Transverse colon (tissue), 4 donors: ENCODE data around the gene NES. TPM values are rescaled to one million over a fixed set of nuclear protein-coding genes. Genes with fewer than 3 reads are reported as not detected.
A peak's percentile ranks its signal among the peaks of the same experiment; 100 is the strongest.

Experiments
- DNase-seq: peaks from one replicate; pipeline ENCODE4 v3.0.0-alpha.2; 2019
- H3K27ac ChIP-seq, 4 donors: fragments of 200-600 bp; sonication (generic); 2 replicates each; pipeline ENCODE4 v1.5.1; 2016 to 2018; ENCODE audit warnings: inconsistent platforms in 4 of 4
- H3K27me3 ChIP-seq: fragments of 200-600 bp; sonication (generic); 2 replicates; pipeline ENCODE4 v1.5.1; 2017; ENCODE audit warnings: inconsistent platforms
- H3K36me3 ChIP-seq, 4 donors: fragments of 200-600 bp; sonication (generic); 2 replicates each; pipeline ENCODE4 v1.5.1; 2017 to 2019; ENCODE audit warnings: inconsistent platforms in 4 of 4
- H3K4me1 ChIP-seq, 4 donors: fragments of 200-600 bp; sonication (generic); 2 replicates each; pipeline ENCODE4 v1.5.1; 2017 to 2020; ENCODE audit warnings: inconsistent platforms in 4 of 4
- H3K4me3 ChIP-seq, 4 donors: fragments of 200-600 bp; sonication (generic); 1 replicate in 1 of 4; 2 replicates in 3 of 4; pipeline versions ENCODE4 v1.5.1 to v1.6.1; 2017 to 2019; ENCODE audit warnings: inconsistent platforms in 4 of 4
- H3K9me3 ChIP-seq, 2 donors: fragments of 200-600 bp; sonication (generic); 2 replicates each; pipeline ENCODE4 v1.5.1; 2017 to 2019; ENCODE audit warnings: inconsistent platforms in 2 of 2
- EP300 ChIP-seq: sonication (generic); formaldehyde crosslinking; IDR thresholded peaks from one replicate; pipeline ENCODE4 v1.6.1; 2017; ENCODE audit warnings: antibody characterized with exemption, low read depth
- POLR2A ChIP-seq: fragments of 450-650 bp; IDR thresholded peaks from one replicate; pipeline ENCODE4 v1.6.1; 2016; ENCODE audit warnings: antibody characterized with exemption, mild to moderate bottlenecking, moderate library complexity
- POLR2AphosphoS5 ChIP-seq, 3 donors: sonication (generic); formaldehyde crosslinking; IDR thresholded peaks; one replicate each; pipeline ENCODE4 v1.6.1; 2016; ENCODE audit warnings: antibody characterized with exemption in 3 of 3
- WGBS, 2 donors: methylation state at CpG; one replicate each; pipeline ENCODE4 v1.1.5; 2018; ENCODE audit warnings: low coverage in 1 of 2; 5-methylcytosine and 5-hydroxymethylcytosine counted together
- in situ Hi-C, 4 donors: fragments of 200-750 bp; cut with MboI; loops; one replicate each; pipeline versions ENCODE4 v1.15.0 to v1.15.1; 2017; ENCODE audit warnings: low sequenced_read_pairs in 3 of 4, low pct_ligation_motif_present in 1 of 4, low pct_unique_long_range_greater_than_20kb in 1 of 4
- intact Hi-C: fragments of 100-400 bp; cut with DNase I; formaldehyde crosslinking; loops from one replicate; pipeline ENCODE4 v1.15.1; 2023; ENCODE audit warnings: low total_unique reads
- total RNA-seq, 4 donors: library from RNA; depleted of rRNA; stranded (reverse); fragments of >200 nt; gene quantifications; one replicate each; pipeline ENCODE4 v1.1.0, GENCODE V29; 2016
- TF ChIP-seq, protein P1 (sequence below), 5 experiments: fragments of 200-600 bp in 3 of 5; fragments of 450-650 bp in 2 of 5; sonication (generic) in 3 of 5; IDR thresholded peaks; 1 replicate in 2 of 5; 2 replicates in 3 of 5; pipeline ENCODE4 v1.5.1; 2016 to 2017; ENCODE audit warnings: antibody characterized with exemption in 5 of 5, inconsistent platforms in 3 of 5, mild to moderate bottlenecking in 2 of 5, moderate library complexity in 1 of 5

NES gene
- total RNA-seq, 4 donors from 2014 or later = 3.3 to 15.5 (median 5.5) TPM

DNA sequence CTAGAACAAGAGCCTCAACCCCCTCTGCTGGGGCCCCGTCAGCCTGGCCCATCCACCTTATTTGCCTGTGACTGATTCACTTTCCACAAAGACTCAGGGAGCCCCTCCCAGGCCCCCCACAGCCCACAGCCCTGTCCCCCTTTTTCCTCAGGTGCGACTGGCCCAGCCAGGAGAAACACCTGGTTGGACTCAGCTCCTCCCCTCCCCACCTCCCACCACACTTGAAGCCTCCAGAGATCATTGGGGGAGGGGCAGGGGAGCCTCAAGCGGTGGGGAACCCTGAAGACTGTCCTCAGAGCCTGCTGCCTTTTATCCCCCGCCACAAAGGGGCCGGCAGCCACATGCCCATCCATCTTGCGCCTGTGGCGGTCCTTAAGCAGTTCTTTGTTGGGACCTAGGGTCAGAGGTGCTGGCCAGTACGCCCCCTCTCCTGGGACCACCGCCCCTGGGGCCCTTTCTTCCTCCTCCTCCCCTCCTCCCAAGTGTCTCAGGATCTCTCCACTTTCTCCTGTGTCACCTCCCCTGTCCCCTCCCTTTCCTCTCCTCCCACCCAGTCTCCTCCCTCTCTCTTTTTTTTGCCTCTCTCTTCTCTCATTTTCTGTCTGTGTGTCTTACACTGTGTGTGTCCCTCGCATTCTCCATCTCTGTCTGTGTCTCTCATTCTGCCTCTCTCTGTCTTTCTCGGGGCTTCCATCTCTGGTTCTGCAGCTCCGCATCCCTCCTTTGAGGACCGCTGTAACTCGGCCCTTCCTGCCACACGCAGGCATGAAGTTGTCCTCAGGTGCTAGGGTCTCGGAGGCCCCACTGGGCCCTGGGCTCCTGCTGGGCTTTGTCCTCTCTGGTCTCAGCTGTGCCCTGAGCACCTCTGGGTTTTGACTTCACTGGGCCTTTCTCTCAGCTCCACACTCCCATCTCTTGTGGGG lies 16.0 kb upstream of the NES start:
- in situ Hi-C loops (loop anchor here in 2 of 4 donors (25.0 kb wide), 1 partner anchor 169 kb away; the partner anchor contains the start of genes INSRR (in 2 of the 2) and NTRK1 (in 2 of the 2)), intact Hi-C loops (loop anchor here (10.0 kb wide), 1 partner anchor 162 kb away; the partner anchor contains the start of gene INSRR)
- Histone ChIP-seq H3K36me3 (no peaks in the 10 kb centered on the region), H3K27me3 (peaks cover 58% of the 10 kb centered on the region), H3K4me1 (peaks cover 4 to 31% (median 12%) of the 10 kb centered on the region in 4 donors), H3K9me3 (no peaks in the 10 kb centered on the region), H3K27ac (no peak overlapping the region), H3K4me3 (no peak overlapping the region)
- WGBS, 2 donors = 20 to 63% methylated on average over 1 to 16 of the region's 16 CpGs
- peak; percentile 22 for DNase-seq
- TF ChIP-seq POLR2A (no peak), EP300 (no peak), POLR2AphosphoS5 (IDR thresholded peaks at IDR 0.05) (no peak)
- TF ChIP-seq, protein P1, sequence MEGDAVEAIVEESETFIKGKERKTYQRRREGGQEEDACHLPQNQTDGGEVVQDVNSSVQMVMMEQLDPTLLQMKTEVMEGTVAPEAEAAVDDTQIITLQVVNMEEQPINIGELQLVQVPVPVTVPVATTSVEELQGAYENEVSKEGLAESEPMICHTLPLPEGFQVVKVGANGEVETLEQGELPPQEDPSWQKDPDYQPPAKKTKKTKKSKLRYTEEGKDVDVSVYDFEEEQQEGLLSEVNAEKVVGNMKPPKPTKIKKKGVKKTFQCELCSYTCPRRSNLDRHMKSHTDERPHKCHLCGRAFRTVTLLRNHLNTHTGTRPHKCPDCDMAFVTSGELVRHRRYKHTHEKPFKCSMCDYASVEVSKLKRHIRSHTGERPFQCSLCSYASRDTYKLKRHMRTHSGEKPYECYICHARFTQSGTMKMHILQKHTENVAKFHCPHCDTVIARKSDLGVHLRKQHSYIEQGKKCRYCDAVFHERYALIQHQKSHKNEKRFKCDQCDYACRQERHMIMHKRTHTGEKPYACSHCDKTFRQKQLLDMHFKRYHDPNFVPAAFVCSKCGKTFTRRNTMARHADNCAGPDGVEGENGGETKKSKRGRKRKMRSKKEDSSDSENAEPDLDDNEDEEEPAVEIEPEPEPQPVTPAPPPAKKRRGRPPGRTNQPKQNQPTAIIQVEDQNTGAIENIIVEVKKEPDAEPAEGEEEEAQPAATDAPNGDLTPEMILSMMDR (IDR thresholded peaks at IDR 0.05) = no peak

DNA sequence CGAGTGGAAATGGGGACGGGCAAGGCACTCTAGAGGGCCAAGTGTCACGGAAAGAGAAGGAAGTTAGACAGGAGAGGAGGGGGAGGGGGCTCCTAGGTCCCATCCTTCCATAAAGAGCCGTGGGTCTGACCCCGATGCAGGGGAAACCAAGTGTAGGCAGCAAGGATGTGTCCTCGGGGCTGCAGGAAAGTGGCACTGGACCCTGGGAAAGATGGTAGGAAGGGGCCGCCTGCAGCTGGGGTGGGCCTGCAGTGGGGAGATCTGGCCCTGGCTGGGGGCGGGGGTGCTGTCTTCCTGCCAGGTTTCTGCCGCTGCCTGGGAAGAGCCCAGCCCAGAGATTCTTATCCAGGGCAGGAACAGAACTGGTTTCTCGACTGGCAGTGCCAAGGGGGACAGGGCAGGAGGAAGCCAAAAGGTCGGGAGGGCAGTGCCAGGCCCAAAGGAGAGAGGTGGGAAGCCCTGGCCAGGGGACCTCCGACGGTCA lies 15.3 kb upstream of the NES start:
- TF ChIP-seq EP300 (no peak), POLR2AphosphoS5 (IDR thresholded peaks at IDR 0.05) (no peak), POLR2A (no peak)
- TF ChIP-seq, protein P1 (IDR thresholded peaks at IDR 0.05) = no peak
- Histone ChIP-seq H3K4me3 (no peak overlapping the region), H3K27me3 (peaks cover 65% of the 10 kb centered on the region), H3K4me1 (peaks cover 4 to 31% (median 12%) of the 10 kb centered on the region in 4 donors), H3K9me3 (no peaks in the 10 kb centered on the region), H3K36me3 (no peaks in the 10 kb centered on the region), H3K27ac (no peak overlapping the region)
- no peak for DNase-seq
- in situ Hi-C loops = loop anchor here in 2 of 4 donors (25.0 kb wide), 1 partner anchor 170 kb away; the partner anchor contains the start of genes INSRR (in 2 of the 2) and NTRK1 (in 2 of the 2)
- intact Hi-C loops = loop anchor here (10.0 kb wide), 1 partner anchor 162 kb away; the partner anchor contains the start of gene INSRR
- WGBS, 2 donors = 8 to 12% methylated on average over 4 to 13 of the region's 13 CpGs

DNA sequence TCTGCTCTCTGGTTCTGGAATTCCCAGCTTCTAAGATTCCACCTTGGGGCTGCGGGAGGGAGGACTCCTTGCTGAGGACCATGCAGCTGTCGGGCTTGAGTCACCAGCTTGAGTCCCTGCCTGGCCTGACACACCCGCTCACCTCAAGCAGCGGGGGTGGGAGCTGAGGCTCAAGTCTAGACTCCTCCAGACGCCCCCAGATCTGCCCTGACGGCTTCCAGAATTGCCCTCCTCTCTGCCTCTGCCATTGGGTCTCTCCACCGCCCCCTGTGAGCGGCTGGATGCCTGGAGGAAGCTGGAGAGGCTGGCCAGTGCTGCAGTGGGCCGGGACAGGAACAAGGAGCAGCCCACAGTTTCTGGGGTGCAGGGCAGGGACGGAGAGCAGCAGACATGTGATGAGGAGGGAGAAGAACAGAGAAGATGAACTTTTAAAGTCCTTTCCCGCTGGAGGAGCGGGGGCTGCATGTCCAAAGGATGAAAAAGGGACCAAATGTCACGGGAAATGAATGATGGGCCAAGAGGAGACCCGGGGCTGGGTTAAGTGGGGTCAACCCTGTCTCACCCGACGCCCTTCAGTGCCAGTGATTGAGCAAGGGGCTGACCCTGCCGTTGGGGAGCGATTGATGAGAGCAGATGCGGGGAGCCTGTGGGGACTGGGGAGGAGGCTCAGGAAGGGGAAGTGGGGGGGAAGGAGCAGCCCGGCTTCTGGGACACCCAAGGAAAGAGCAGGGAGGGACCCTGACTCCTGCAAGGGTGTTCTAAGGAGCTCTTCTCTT lies 14.6 kb upstream of the NES start:
- Histone ChIP-seq H3K9me3 (no peaks in the 10 kb centered on the region), H3K4me1 (peaks cover 4 to 31% (median 12%) of the 10 kb centered on the region in 4 donors), H3K27me3 (peaks cover 66% of the 10 kb centered on the region), H3K4me3 (no peak overlapping the region), H3K27ac (no peak overlapping the region), H3K36me3 (no peaks in the 10 kb centered on the region)
- in situ Hi-C loops (loop anchor here in 2 of 4 donors (25.0 kb wide), 1 partner anchor 170 kb away; the partner anchor contains the start of genes INSRR (in 2 of the 2) and NTRK1 (in 2 of the 2)), intact Hi-C loops (loop anchor here (10.0 kb wide), 1 partner anchor 163 kb away; the partner anchor contains the start of gene INSRR)
- WGBS, 2 donors = 40 to 45% methylated on average over 6 to 19 of the region's 20 CpGs
- no peak for DNase-seq
- TF ChIP-seq POLR2AphosphoS5 (IDR thresholded peaks at IDR 0.05) (no peak), POLR2A (no peak), EP300 (no peak)
- TF ChIP-seq, protein P1 (IDR thresholded peaks at IDR 0.05) = no peak
